ENCODE data around the gene ZBTB7C.

GRCh38 chr18:47979611-47980200 is 429.5 kb downstream of the ZBTB7C start:
- TF ChIP-seq ZBTB33 (IDR thresholded peaks at IDR 0.05) (no peak), CTCF (IDR thresholded peaks at IDR 0.05; ENCODE audit: low read depth, low read length, missing input control) (no peak), FOXA1 (IDR thresholded peaks at IDR 0.05) (no peak), MAX (IDR thresholded peaks at IDR 0.05) (no peak), GABPA (IDR thresholded peaks at IDR 0.05 in 1 of 2, conservative IDR thresholded peaks at IDR 0.05 in 1 of 2) (no peak), TAF1 (conservative IDR thresholded peaks at IDR 0.05) (no peak)

Measured in liver (tissue), 3 donors.